Ascending aorta (tissue), 2 donors: ENCODE results near the gene TXNDC9. TPM values are rescaled to one million over a fixed set of nuclear protein-coding genes. Genes with fewer than 3 reads are reported as not detected.
"Not testable (repeated sequence)": the region's sequence is repeated elsewhere in the genome, so short reads cannot be mapped to it uniquely, and the experiment has no call there.

Experiments
- DNase-seq, 2 donors: peaks; one replicate each; pipeline ENCODE4 v3.0.0-alpha.2; 2019; ENCODE audit warnings: low spot score in 2 of 2
- H3K27ac ChIP-seq, 2 donors: fragments of 200-600 bp; sonication (generic); one replicate each; pipeline ENCODE4 v1.5.1; 2016 to 2017; ENCODE audit warnings: mild to moderate bottlenecking in 1 of 2
- H3K27me3 ChIP-seq: fragments of 200-600 bp; sonication (generic); one replicate; pipeline ENCODE4 v1.5.1; 2017
- H3K36me3 ChIP-seq, 2 donors: fragments of 200-600 bp; sonication (generic); one replicate each; pipeline ENCODE4 v1.5.1; 2016
- H3K4me1 ChIP-seq, 2 donors: fragments of 200-600 bp; sonication (generic); one replicate each; pipeline ENCODE4 v1.5.1; 2016 to 2017; ENCODE audit warnings: mild to moderate bottlenecking in 1 of 2
- H3K4me3 ChIP-seq, 2 donors: fragments of 200-600 bp; sonication (generic); one replicate each; pipeline ENCODE4 v1.5.1; 2016 to 2017; ENCODE audit warnings: mild to moderate bottlenecking in 1 of 2
- H3K9me3 ChIP-seq, 2 donors: fragments of 200-600 bp; sonication (generic); one replicate each; pipeline ENCODE4 v1.5.1; 2016
- CTCF ChIP-seq, 3 experiments: fragments of 200-600 bp in 2 of 3; fragments of 450-650 bp in 1 of 3; sonication (generic) in 2 of 3; IDR thresholded peaks; one replicate each; pipeline ENCODE4 v1.5.1; 2016 to 2019; ENCODE audit warnings: antibody characterized with exemption in 3 of 3, mild to moderate bottlenecking in 1 of 3, moderate library complexity in 1 of 3
- intact Hi-C: fragments of 100-400 bp; cut with DNase I; formaldehyde crosslinking; loops from one replicate; pipeline ENCODE4 v1.15.1; 2023
- total RNA-seq: library from RNA; depleted of rRNA; stranded (reverse); fragments of >200 nt; gene quantifications from one replicate; pipeline ENCODE4 v1.1.0, GENCODE V29; 2016

TXNDC9 gene
- total RNA-seq, 1 donor from 2014 or later, result 34.3 TPM

GRCh38 chr2:99374747-99375146 lies 38.6 kb upstream of the TXNDC9 start:
- H3K9me3 ChIP-seq, result peaks cover 0 to 9% of the 10 kb centered on the region in 2 donors
- intact Hi-C loops, result no loop called here
- H3K27me3 ChIP-seq, result no peaks in the 10 kb centered on the region
- no peak for DNase-seq
- H3K36me3 ChIP-seq, result peaks cover 41 to 85% of the 10 kb centered on the region in 2 donors
- H3K4me1 ChIP-seq, result no peaks in the 10 kb centered on the region
- H3K4me3 ChIP-seq, result no peak overlapping the region
- no peak overlapping the region for H3K27ac ChIP-seq
- TF ChIP-seq CTCF (IDR thresholded peaks at IDR 0.05), result no peak

GRCh38 chr2:99373144-99373543 lies 37.0 kb upstream of the TXNDC9 start:
- no peaks in the 10 kb centered on the region for H3K27me3 ChIP-seq
- no peak for DNase-seq
- H3K4me1 ChIP-seq, result no peaks in the 10 kb centered on the region
- no peak for TF ChIP-seq CTCF (IDR thresholded peaks at IDR 0.05)
- H3K27ac ChIP-seq, result no peak overlapping the region
- no peak overlapping the region for H3K4me3 ChIP-seq
- peaks cover 0 to 9% of the 10 kb centered on the region in 2 donors for H3K9me3 ChIP-seq
- intact Hi-C loops, result no loop called here
- H3K36me3 ChIP-seq, result peaks cover 49 to 88% of the 10 kb centered on the region in 2 donors

- DNase-seq, intact Hi-C loops: not testable (repeated sequence)
Measured at GRCh38 chr2:99368854-99369253, 32.7 kb upstream of the TXNDC9 start.

GRCh38 chr2:99365661-99366060 lies 29.5 kb upstream of the TXNDC9 start:
- intact Hi-C loops, result no loop called here
- Histone ChIP-seq H3K4me1 (no peaks in the 10 kb centered on the region), H3K27ac (no peak overlapping the region), H3K27me3 (no peaks in the 10 kb centered on the region), H3K9me3 (no peaks in the 10 kb centered on the region), H3K36me3 (peaks cover 45 to 96% of the 10 kb centered on the region in 2 donors), H3K4me3 (no peak overlapping the region)
- TF ChIP-seq CTCF (IDR thresholded peaks at IDR 0.05), result no peak
- DNase-seq, result no peak

More at GRCh38 chr2:99368854-99369253, 32.7 kb upstream of the TXNDC9 start:
- not testable (repeated sequence) for H3K4me3 ChIP-seq, H3K27me3 ChIP-seq, H3K27ac ChIP-seq, H3K4me1 ChIP-seq, H3K9me3 ChIP-seq
- peaks cover 51 to 98% of the 10 kb centered on the region in 2 donors for H3K36me3 ChIP-seq

- no peak for DNase-seq
Measured at GRCh38 chr2:99356853-99357252, 20.7 kb upstream of the TXNDC9 start.

GRCh38 chr2:99354825-99355224 lies 18.7 kb upstream of the TXNDC9 start:
- intact Hi-C loops, H3K9me3 ChIP-seq, H3K4me3 ChIP-seq: not testable (repeated sequence)

More at GRCh38 chr2:99356853-99357252, 20.7 kb upstream of the TXNDC9 start:
- TF ChIP-seq CTCF (IDR thresholded peaks at IDR 0.05), result no peak
- Histone ChIP-seq H3K4me1 (no peaks in the 10 kb centered on the region), H3K9me3 (no peaks in the 10 kb centered on the region), H3K4me3 (no peak overlapping the region), H3K36me3 (peaks cover 0 to 13% of the 10 kb centered on the region in 2 donors), H3K27me3 (no peaks in the 10 kb centered on the region), H3K27ac (no peak overlapping the region)
- intact Hi-C loops, result no loop called here

GRCh38 chr2:99354070-99354469 lies 17.9 kb upstream of the TXNDC9 start:
- no peaks in the 10 kb centered on the region for H3K36me3 ChIP-seq
- no peak for DNase-seq
- intact Hi-C loops, result no loop called here
- H3K9me3 ChIP-seq, result no peaks in the 10 kb centered on the region
- H3K4me1 ChIP-seq, result no peaks in the 10 kb centered on the region
- no peak overlapping the region for H3K27ac ChIP-seq
- TF ChIP-seq CTCF (IDR thresholded peaks at IDR 0.05), result no peak
- no peaks in the 10 kb centered on the region for H3K27me3 ChIP-seq
- no peak overlapping the region for H3K4me3 ChIP-seq

More at GRCh38 chr2:99354825-99355224, 18.7 kb upstream of the TXNDC9 start:
- not testable (repeated sequence) for H3K27ac ChIP-seq, H3K4me1 ChIP-seq, H3K36me3 ChIP-seq, DNase-seq, H3K27me3 ChIP-seq
